ENCODE results near the gene SMTNL1. TPM values are rescaled to one million over a fixed set of nuclear protein-coding genes. Genes with fewer than 3 reads are reported as not detected.

Gene SMTNL1
- total and polyA plus RNA-seq, 9 of the 15 experiments (the other 6 are each of a cell fraction or from before 2014, with no cell fraction given), result not detected

DNA sequence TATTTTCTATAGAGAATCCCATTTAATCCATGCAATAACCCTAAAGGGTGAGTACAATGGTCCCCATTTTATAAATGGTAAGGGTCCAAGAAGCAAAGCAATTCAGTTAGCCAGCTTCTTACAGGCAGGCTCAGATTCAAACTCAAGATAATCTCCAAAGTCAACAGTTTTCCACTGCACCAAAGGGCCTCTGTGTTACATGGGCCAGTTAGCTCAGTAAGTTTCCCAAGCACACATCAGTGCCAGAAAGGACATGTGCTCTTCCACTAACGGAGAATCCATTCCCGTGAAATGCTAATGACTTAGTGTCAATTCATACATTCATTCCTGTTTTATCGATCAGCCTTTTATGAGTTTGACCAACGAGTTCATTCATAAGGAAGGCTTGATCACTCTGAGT, 32.9 kb upstream of the SMTNL1 start:
- ChIA-PET CTCF (ENCODE audit: low intra/inter-chr PET ratio) (no interaction called here), POLR2A (interaction anchor here (0.9 to 1.7 kb wide), 3 partner anchors 9 to 21 kb away, joined by 3 to 7 read pairs (median 4); no protein-coding TSS in a partner anchor)
- Histone ChIP-seq H3K27me3 (ENCODE audit: control insufficient read depth in 2 of 2, insufficient read depth in 2 of 2, low read length in 2 of 2) (no peaks in the 10 kb centered on the region), H3K4me2 (ENCODE audit: insufficient read depth, low read length) (no peak overlapping the region), H4K20me1 (replicated peaks; ENCODE audit: control insufficient read depth, insufficient read depth, low read length) (peaks cover 14% of the 10 kb centered on the region), H3K79me2 (ENCODE audit: control insufficient read depth, insufficient read depth, low read length) (peaks cover 11% of the 10 kb centered on the region; the same call in 2 of the 3 replicates), H3K9me3 (replicated peaks; ENCODE audit: control insufficient read depth, insufficient read depth, low read depth, low read length) (no peaks in the 10 kb centered on the region), H3K9ac (ENCODE audit: insufficient read depth in 1 of 2, low read depth in 2 of 2, low read length in 2 of 2) (no peak overlapping the region), H3K27ac (ENCODE audit: extremely low read depth, low read depth, low read length) (no peak overlapping the region), H3K4me3 (no peak overlapping the region), H3K4me1 (replicated peaks in 1 of 2; ENCODE audit: control insufficient read depth in 2 of 2, insufficient read depth in 2 of 2, low read length in 2 of 2) (peaks cover 12 to 17% of the 10 kb centered on the region in 2 experiments), H3K9me1 (ENCODE audit: control insufficient read depth, insufficient read depth, low read length) (no peaks in the 10 kb centered on the region), H2AFZ (ENCODE audit: low read depth, low read length) (no peak overlapping the region), H3K36me3 (ENCODE audit: control insufficient read depth, insufficient read depth, low read length) (peaks cover 65% of the 10 kb centered on the region)
- ATAC-seq (no peak), DNase-seq (ENCODE audit: extremely low read depth in 1 of 4, low spot score in 3 of 4) (no peak), FAIRE-seq (no peak)
- BruUV-seq (replicated peaks), result no TSS peak
- 89% methylated on average over 4 of the region's 4 CpGs for WGBS (ENCODE audit: insufficient coverage, low coverage, missing lambda C conversion rate)
- TF ChIP-seq ZNF23 (CRISPR knock-in tag; IDR thresholded peaks at IDR 0.05) (no peak), SIRT6 (IDR thresholded peaks at IDR 0.05; ENCODE audit: low read depth, low read length) (no peak), ILK (tag; IDR thresholded peaks at IDR 0.05; ENCODE audit: borderline replicate concordance, low read depth) (no peak), KAT7 (CRISPR knock-in tag; IDR thresholded peaks at IDR 0.05; ENCODE audit: borderline replicate concordance) (no peak), BCOR (IDR thresholded peaks at IDR 0.05) (no peak), ZNF407 (IDR thresholded peaks at IDR 0.05; ENCODE audit: low read depth) (no peak)
- TF ChIP-seq, protein P1, sequence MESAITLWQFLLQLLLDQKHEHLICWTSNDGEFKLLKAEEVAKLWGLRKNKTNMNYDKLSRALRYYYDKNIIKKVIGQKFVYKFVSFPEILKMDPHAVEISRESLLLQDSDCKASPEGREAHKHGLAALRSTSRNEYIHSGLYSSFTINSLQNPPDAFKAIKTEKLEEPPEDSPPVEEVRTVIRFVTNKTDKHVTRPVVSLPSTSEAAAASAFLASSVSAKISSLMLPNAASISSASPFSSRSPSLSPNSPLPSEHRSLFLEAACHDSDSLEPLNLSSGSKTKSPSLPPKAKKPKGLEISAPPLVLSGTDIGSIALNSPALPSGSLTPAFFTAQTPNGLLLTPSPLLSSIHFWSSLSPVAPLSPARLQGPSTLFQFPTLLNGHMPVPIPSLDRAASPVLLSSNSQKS (CRISPR knock-in tag; IDR thresholded peaks at IDR 0.05), result no peak
- TF ChIP-seq, protein P2, sequence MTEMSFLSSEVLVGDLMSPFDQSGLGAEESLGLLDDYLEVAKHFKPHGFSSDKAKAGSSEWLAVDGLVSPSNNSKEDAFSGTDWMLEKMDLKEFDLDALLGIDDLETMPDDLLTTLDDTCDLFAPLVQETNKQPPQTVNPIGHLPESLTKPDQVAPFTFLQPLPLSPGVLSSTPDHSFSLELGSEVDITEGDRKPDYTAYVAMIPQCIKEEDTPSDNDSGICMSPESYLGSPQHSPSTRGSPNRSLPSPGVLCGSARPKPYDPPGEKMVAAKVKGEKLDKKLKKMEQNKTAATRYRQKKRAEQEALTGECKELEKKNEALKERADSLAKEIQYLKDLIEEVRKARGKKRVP (CRISPR knock-in tag; IDR thresholded peaks at IDR 0.05), result no peak
- TF ChIP-seq, protein P3, sequence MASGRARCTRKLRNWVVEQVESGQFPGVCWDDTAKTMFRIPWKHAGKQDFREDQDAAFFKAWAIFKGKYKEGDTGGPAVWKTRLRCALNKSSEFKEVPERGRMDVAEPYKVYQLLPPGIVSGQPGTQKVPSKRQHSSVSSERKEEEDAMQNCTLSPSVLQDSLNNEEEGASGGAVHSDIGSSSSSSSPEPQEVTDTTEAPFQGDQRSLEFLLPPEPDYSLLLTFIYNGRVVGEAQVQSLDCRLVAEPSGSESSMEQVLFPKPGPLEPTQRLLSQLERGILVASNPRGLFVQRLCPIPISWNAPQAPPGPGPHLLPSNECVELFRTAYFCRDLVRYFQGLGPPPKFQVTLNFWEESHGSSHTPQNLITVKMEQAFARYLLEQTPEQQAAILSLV (tag; IDR thresholded peaks at IDR 0.05), result no peak
- in situ Hi-C loops (cut with MboI) (no loop called here), intact Hi-C loops (cut with micrococcal nuclease) (no loop called here)

All from K562 (cell line).